H1 (cell line): ENCODE data around the gene HOXD12. TPM values are rescaled to one million over a fixed set of nuclear protein-coding genes. Genes with fewer than 3 reads are reported as not detected.

Experiments used
- BRCA1 ChIP-seq: IDR thresholded peaks from 2 replicates; pipeline ENCODE4 v1.6.1; 2012; ENCODE audit warnings: low read depth, low read length, improper control_type of control experiment
- CBX5 ChIP-seq: fragments of 300-800, 300-1000 bp; sonication (generic); IDR thresholded peaks from 2 replicates; pipeline ENCODE4 v1.7.1; 2016; ENCODE audit warnings: antibody characterized with exemption, low read length, low read depth
- CEBPB ChIP-seq: IDR thresholded peaks from 2 replicates; pipeline ENCODE4 v1.6.1; 2012; ENCODE audit warnings: low read depth, low read length
- CHD2 ChIP-seq: IDR thresholded peaks from 2 replicates; pipeline ENCODE4 v1.6.1; 2012; ENCODE audit warnings: low read length, improper control_type of control experiment
- CTBP2 ChIP-seq: IDR thresholded peaks from 2 replicates; pipeline ENCODE4 v1.7.0; 2011; ENCODE audit warnings: borderline replicate concordance, mild to moderate bottlenecking, moderate library complexity, mixed read lengths, low read length; ENCODE audit not compliant: insufficient read depth, insufficient read length
- EGR1 ChIP-seq: IDR thresholded peaks from 2 replicates; pipeline ENCODE4 v1.6.1; 2011; ENCODE audit warnings: low read depth, low read length, borderline replicate concordance
- MAFK ChIP-seq: IDR thresholded peaks from 2 replicates; pipeline ENCODE4 v1.6.1; 2012; ENCODE audit warnings: low read depth, mild to moderate bottlenecking, improper control_type of control experiment, low read length
- RFX5 ChIP-seq: IDR thresholded peaks from 2 replicates; pipeline ENCODE4 v1.6.1; 2011; ENCODE audit warnings: low read depth, low read length, improper control_type of control experiment, borderline replicate concordance
- SIX5 ChIP-seq: IDR thresholded peaks from 2 replicates; pipeline ENCODE4 v1.6.1; 2011; ENCODE audit warnings: mild to moderate bottlenecking, low read depth, low read length
- SUZ12 ChIP-seq: fragments of 200-600 bp; sonication (generic); IDR thresholded peaks from 2 replicates; pipeline ENCODE4 v1.6.1; 2012; ENCODE audit warnings: mild to moderate bottlenecking, inconsistent platforms, low read length, moderate library complexity, mixed read lengths
- polyA plus RNA-seq, 7 experiments: library from polyadenylated mRNA; depleted of rRNA in 3 of 7; stranded (reverse) in 5 of 7; unstranded in 2 of 7; fragments of >200 nt in 5 of 7; fragments of 200-250 nt in 2 of 7; gene quantifications; 1 replicate in 5 of 7; 2 replicates in 1 of 7; 4 replicates in 1 of 7; pipeline versions ENCODE4 v1.2.1 to v1.2.3, GENCODE V29; 2011 to 2013; ENCODE audit warnings: missing spikeins in 2 of 7, mixed read lengths in 2 of 7
- total RNA-seq: library from RNA; stranded (reverse); fragmentation: NEBNext Ultra II Directional; extraction: Animal tissue kit (Norgen Biotek cat#: 25700); gene quantifications from 2 replicates; pipeline ENCODE4 v1.2.1, GENCODE V29; 2021
- TF ChIP-seq, protein P1 (sequence below): fragments of 300-600 bp; sonication (generic); IDR thresholded peaks from 2 replicates; pipeline ENCODE4 v1.7.1; 2012; ENCODE audit warnings: low read length, moderate library complexity, mild to moderate bottlenecking, inconsistent platforms; ENCODE audit not compliant: insufficient replicate concordance

HOXD12 gene
- total and polyA plus RNA-seq, 2 of the 8 experiments (the other 6 are each of a cell fraction or from before 2014, with no cell fraction given): not detected

DNA sequence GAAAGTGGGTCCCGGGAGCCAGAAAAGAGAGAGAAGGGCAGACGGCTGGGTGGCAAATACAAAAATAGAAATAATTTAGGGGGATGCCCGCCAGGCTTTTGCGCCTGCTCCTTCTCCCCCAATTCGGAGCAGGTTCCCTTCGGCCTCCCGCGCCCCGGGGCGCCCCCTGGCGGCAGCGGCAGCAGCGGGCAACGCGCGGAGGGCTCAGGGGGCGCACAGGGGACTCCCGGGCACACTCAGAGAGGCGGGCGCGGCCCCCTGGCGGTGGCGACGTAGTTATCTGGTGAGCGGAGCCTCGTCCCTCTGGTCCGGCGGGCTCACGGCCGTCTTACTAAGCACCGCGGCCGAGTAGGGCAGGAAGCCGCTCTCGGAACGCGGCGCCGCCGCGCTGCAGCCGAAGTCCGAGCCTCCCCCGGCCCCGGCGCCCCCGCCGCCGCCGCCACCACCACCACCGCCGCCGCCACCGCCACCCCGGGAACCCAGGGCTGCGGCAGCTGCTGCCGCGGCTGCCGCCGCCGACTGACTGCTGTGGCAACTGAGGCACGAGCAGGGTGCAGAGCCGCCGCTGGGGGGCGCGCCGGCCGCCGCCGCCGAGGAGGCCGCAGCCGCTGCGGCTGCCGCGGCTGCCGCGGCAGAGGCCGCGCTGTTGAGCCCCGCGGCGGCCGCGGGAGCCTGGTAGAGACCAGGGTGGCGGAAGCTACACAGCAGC is 19.6 kb upstream of the HOXD12 start (continued):
- TF ChIP-seq, protein P1, sequence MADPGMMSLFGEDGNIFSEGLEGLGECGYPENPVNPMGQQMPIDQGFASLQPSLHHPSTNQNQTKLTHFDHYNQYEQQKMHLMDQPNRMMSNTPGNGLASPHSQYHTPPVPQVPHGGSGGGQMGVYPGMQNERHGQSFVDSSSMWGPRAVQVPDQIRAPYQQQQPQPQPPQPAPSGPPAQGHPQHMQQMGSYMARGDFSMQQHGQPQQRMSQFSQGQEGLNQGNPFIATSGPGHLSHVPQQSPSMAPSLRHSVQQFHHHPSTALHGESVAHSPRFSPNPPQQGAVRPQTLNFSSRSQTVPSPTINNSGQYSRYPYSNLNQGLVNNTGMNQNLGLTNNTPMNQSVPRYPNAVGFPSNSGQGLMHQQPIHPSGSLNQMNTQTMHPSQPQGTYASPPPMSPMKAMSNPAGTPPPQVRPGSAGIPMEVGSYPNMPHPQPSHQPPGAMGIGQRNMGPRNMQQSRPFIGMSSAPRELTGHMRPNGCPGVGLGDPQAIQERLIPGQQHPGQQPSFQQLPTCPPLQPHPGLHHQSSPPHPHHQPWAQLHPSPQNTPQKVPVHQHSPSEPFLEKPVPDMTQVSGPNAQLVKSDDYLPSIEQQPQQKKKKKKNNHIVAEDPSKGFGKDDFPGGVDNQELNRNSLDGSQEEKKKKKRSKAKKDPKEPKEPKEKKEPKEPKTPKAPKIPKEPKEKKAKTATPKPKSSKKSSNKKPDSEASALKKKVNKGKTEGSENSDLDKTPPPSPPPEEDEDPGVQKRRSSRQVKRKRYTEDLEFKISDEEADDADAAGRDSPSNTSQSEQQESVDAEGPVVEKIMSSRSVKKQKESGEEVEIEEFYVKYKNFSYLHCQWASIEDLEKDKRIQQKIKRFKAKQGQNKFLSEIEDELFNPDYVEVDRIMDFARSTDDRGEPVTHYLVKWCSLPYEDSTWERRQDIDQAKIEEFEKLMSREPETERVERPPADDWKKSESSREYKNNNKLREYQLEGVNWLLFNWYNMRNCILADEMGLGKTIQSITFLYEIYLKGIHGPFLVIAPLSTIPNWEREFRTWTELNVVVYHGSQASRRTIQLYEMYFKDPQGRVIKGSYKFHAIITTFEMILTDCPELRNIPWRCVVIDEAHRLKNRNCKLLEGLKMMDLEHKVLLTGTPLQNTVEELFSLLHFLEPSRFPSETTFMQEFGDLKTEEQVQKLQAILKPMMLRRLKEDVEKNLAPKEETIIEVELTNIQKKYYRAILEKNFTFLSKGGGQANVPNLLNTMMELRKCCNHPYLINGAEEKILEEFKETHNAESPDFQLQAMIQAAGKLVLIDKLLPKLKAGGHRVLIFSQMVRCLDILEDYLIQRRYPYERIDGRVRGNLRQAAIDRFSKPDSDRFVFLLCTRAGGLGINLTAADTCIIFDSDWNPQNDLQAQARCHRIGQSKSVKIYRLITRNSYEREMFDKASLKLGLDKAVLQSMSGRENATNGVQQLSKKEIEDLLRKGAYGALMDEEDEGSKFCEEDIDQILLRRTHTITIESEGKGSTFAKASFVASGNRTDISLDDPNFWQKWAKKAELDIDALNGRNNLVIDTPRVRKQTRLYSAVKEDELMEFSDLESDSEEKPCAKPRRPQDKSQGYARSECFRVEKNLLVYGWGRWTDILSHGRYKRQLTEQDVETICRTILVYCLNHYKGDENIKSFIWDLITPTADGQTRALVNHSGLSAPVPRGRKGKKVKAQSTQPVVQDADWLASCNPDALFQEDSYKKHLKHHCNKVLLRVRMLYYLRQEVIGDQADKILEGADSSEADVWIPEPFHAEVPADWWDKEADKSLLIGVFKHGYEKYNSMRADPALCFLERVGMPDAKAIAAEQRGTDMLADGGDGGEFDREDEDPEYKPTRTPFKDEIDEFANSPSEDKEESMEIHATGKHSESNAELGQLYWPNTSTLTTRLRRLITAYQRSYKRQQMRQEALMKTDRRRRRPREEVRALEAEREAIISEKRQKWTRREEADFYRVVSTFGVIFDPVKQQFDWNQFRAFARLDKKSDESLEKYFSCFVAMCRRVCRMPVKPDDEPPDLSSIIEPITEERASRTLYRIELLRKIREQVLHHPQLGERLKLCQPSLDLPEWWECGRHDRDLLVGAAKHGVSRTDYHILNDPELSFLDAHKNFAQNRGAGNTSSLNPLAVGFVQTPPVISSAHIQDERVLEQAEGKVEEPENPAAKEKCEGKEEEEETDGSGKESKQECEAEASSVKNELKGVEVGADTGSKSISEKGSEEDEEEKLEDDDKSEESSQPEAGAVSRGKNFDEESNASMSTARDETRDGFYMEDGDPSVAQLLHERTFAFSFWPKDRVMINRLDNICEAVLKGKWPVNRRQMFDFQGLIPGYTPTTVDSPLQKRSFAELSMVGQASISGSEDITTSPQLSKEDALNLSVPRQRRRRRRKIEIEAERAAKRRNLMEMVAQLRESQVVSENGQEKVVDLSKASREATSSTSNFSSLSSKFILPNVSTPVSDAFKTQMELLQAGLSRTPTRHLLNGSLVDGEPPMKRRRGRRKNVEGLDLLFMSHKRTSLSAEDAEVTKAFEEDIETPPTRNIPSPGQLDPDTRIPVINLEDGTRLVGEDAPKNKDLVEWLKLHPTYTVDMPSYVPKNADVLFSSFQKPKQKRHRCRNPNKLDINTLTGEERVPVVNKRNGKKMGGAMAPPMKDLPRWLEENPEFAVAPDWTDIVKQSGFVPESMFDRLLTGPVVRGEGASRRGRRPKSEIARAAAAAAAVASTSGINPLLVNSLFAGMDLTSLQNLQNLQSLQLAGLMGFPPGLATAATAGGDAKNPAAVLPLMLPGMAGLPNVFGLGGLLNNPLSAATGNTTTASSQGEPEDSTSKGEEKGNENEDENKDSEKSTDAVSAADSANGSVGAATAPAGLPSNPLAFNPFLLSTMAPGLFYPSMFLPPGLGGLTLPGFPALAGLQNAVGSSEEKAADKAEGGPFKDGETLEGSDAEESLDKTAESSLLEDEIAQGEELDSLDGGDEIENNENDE: no peak
- TF ChIP-seq CBX5 (no peak), MAFK (no peak), CHD2 (no peak), CTBP2 (no peak), RFX5 (no peak), BRCA1 (no peak), EGR1 (no peak), SIX5 (no peak), SUZ12 (no peak; the same call in 1 of the 2 replicates), CEBPB (no peak)
